Mononuclear cell (primary cell): ENCODE measurements around the gene IP6K1. TPM values are rescaled to one million over a fixed set of nuclear protein-coding genes. Genes with fewer than 3 reads are reported as not detected.
"Not testable (repeated sequence)": the region's sequence is repeated elsewhere in the genome, so short reads cannot be mapped to it uniquely, and the experiment has no call there.

Experiments
- H3K27me3 ChIP-seq: 2 replicates; pipeline ENCODE4 v1.6.0; 2011; ENCODE audit warnings: low read length, control low read depth; ENCODE audit not compliant: insufficient read depth
- H3K4me1 ChIP-seq: 2 replicates; pipeline ENCODE4 v1.5.1; 2011; ENCODE audit warnings: mild to moderate bottlenecking, low read length, control low read depth; ENCODE audit not compliant: insufficient read depth
- H3K4me3 ChIP-seq: 2 replicates; pipeline ENCODE4 v1.5.1; 2011; ENCODE audit warnings: mild to moderate bottlenecking, low read length, moderate library complexity
- H3K9me3 ChIP-seq: 2 replicates; pipeline ENCODE4 v1.5.1; 2011; ENCODE audit warnings: low read depth, mild to moderate bottlenecking, control low read depth, low read length
- total RNA-seq: library from RNA; depleted of rRNA; stranded (reverse); fragments of >200 nt; gene quantifications from one replicate; pipeline ENCODE4 v1.2.3, GENCODE V29; 2012

IP6K1 gene
- total RNA-seq, 1 donor: 31.7 TPM

- Histone ChIP-seq H3K9me3 (no peaks in the 10 kb centered on the region), H3K4me1 (no peaks in the 10 kb centered on the region), H3K27me3 (no peaks in the 10 kb centered on the region), H3K4me3 (no peak overlapping the region)
These were observed 80.9 kb downstream of the IP6K1 start for GRCh38 chr3:49705390-49705960.

- Histone ChIP-seq H3K4me1 (no peaks in the 10 kb centered on the region), H3K9me3 (no peaks in the 10 kb centered on the region), H3K27me3 (no peaks in the 10 kb centered on the region), H3K4me3 (no peak overlapping the region)
These were observed 81.7 kb downstream of the IP6K1 start for GRCh38 chr3:49704629-49705028.

DNA sequence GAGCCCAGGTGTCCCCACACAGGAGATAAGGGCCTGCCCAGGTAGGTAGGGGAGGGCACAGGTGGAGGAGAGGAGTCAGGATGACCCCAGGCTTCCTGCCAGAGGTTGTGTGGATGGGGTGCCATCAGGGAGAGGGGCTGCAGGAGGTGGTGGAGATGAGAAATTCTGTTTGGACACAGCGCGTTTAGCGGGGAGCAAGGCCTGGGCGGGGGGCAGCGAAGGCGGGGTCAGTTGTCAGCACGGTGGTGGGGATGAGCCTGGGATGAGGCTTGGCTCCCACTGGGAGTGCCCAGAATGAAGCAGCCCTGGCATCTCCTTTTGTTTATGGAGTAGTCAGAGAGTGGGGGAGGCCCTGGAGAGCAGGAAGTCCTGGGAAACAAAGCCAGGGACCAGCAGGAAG is 82.4 kb downstream of the IP6K1 start:
- Histone ChIP-seq H3K4me3 (no peak overlapping the region), H3K9me3 (no peaks in the 10 kb centered on the region), H3K4me1 (no peaks in the 10 kb centered on the region), H3K27me3 (no peaks in the 10 kb centered on the region)

DNA sequence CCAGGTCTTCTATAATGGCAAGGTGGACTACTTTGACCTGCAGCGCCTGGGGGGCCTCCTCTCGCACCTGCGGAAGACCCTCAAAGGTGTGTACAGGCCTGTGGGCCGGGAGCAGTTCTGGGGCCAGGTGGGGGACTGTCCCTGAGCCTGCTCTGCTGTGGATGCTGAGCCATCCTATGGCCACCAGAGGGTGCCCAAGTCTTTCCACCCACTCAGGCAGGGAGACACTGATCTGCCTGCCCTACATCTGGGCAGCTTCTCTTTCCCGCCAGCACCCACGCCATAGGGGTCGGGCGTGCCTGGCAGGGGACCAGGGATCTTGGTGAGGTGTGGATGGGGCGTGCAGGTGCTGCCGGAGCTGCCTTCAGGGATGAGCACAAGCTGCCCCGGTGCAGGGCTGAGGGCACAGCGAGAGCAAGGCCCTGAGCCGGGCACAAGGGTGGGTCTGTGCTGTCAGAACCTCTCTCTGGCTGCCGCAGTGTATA is 82.9 kb downstream of the IP6K1 start:
- no peaks in the 10 kb centered on the region for H3K27me3 ChIP-seq
- H3K4me3 ChIP-seq: no peak overlapping the region
- H3K4me1 ChIP-seq: no peaks in the 10 kb centered on the region
- H3K9me3 ChIP-seq: no peaks in the 10 kb centered on the region

- Histone ChIP-seq H3K27me3 (no peaks in the 10 kb centered on the region), H3K4me1 (no peaks in the 10 kb centered on the region), H3K4me3 (no peak overlapping the region), H3K9me3 (no peaks in the 10 kb centered on the region)
These were observed 83.7 kb downstream of the IP6K1 start for GRCh38 chr3:49702672-49703071.

GRCh38 chr3:49701388-49702077 is 84.8 kb downstream of the IP6K1 start:
- no peaks in the 10 kb centered on the region for H3K27me3 ChIP-seq
- no peaks in the 10 kb centered on the region for H3K4me1 ChIP-seq
- no peaks in the 10 kb centered on the region for H3K9me3 ChIP-seq
- H3K4me3 ChIP-seq: no peak overlapping the region

DNA sequence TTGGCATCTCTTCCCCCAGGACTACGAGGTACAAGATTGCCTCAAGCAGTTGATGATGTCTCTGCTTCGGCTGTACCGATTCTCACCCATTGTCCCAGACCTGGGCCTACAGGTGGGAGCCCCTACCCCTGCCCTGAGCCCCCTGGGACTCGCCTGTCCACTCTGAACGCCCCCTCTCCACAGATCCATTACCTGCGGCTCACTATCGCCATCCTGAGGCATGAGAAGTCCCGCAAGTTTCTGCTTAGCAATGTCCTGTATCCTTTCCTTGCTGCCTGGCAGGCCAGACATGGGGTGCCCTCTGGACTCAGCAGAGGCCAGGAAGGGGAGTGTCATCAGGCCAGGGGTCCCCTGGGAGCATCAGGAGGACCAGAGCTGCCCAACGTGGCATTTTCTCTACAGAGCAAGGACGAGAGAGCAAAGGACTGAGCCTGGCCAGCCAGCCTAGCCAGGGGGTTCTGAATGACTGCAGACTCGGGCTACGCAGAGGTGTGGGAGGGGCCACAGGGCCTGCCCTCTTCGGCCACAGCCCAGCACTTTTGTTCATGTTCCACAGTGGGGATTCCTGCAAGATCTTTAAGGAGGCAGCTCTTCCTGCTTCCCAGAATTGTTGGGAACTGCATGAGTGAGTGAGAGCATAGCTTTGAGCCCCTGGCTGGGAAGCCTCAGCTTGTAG is 85.8 kb downstream of the IP6K1 start:
- no peaks in the 10 kb centered on the region for H3K9me3 ChIP-seq
- H3K4me3 ChIP-seq: no peak overlapping the region
- H3K4me1 ChIP-seq: no peaks in the 10 kb centered on the region
- H3K27me3 ChIP-seq: no peaks in the 10 kb centered on the region

- Histone ChIP-seq H3K4me1 (no peaks in the 10 kb centered on the region), H3K27me3 (no peaks in the 10 kb centered on the region), H3K9me3 (no peaks in the 10 kb centered on the region), H3K4me3 (no peak overlapping the region)
These were observed 86.3 kb downstream of the IP6K1 start for GRCh38 chr3:49700014-49700413.

- Histone ChIP-seq H3K9me3 (no peaks in the 10 kb centered on the region), H3K27me3 (no peaks in the 10 kb centered on the region), H3K4me1 (no peaks in the 10 kb centered on the region), H3K4me3 (no peak overlapping the region)
These were observed 86.9 kb downstream of the IP6K1 start for GRCh38 chr3:49699281-49699979.

GRCh38 chr3:49695350-49696015 is 90.9 kb downstream of the IP6K1 start:
- H3K4me1 ChIP-seq: peaks cover 12% of the 10 kb centered on the region
- not testable (repeated sequence) for H3K27me3 ChIP-seq, H3K9me3 ChIP-seq, H3K4me3 ChIP-seq

DNA sequence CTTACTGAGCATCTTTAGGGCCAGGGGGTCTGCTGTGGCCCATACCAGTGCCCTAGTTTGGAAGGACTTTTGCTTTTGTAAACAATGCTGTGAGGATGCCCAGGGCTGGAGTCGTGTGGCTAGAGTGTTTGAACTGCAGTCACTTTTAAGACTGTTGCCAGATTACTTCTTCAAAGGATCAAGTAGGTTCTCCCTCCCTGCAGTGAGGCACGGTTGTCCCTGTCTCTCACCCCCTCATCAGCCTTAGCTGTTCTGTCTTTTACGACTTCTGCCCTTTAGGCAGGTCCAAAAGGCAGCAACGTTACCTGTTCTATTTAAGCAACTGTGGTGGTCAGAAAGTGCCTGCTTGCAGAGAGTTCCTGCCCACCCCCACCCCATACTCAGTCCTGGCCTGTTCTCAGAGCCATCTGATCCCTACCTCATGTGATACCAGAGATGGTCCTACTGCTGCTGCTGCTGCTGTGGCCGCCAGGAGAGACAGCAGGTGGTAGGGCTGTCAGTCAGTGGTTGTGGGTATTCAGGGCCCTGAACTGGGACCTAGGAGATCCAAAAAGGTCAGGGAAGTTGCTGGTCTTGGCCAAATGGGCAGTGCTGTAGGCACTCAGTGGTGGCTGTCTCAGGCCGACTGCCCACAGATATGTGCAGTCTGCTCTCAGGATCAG is 91.8 kb downstream of the IP6K1 start:
- H3K9me3 ChIP-seq, H3K4me3 ChIP-seq, H3K27me3 ChIP-seq: not testable (repeated sequence)
- H3K4me1 ChIP-seq: peaks cover 19% of the 10 kb centered on the region

DNA sequence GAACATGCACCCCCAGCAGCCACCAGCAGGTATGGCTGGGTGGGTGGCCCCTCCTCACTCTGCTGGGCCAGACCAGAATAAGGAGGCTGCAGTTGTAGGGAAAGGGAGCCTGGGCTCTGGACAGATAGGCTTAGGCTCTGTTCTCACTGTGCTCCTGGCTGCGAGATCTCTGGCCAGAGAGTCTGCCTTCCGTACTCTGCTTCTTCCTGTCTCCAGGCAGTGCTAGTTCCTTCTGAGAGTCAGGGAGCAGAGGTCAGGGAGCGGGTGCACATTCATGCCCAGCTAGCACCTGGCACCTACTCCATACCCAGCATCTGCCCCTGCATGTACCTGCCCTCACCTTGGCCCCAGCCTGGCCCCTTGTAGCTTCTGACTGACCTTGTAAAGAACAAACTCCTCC is 94.9 kb downstream of the IP6K1 start:
- H3K4me3 ChIP-seq, H3K9me3 ChIP-seq, H3K27me3 ChIP-seq: not testable (repeated sequence)
- H3K4me1 ChIP-seq: peaks cover 31% of the 10 kb centered on the region

- not testable (repeated sequence) for H3K9me3 ChIP-seq, H3K27me3 ChIP-seq, H3K4me3 ChIP-seq
- H3K4me1 ChIP-seq: peaks cover 34% of the 10 kb centered on the region
These were observed 95.5 kb downstream of the IP6K1 start for GRCh38 chr3:49690856-49691255.

DNA sequence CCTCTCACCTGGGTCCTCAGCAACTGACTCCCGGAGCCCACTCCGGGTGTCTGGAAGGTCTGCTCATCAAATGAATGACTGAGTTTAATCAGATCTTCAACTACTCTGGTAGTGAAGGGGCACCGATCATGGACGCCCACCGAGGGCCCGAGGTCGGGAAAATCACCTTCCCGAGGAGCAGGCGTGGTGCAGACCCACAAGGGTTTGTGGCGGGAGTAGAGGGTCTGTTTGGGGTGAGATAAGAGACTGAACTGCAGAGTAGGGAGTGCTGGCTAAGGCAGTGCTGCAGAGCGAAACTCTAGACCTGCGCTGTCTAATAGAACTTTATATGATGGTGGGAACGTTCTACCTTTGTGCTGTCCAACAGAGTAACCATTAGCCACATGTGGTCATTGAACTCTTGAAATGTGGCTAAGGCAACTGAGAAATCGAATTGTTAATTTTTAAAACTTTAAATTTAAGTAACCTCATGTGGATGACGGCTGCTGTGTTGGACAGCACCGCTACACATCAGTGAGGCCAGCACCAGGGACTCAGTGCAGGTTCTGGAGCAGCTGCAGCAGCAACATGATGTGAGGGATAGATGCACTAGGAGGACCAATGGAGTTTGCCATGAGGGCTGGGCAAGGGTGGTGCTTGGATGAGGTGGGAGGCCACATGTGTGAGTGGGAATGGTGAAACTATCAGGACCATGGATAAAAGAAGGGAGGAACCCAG is 96.3 kb downstream of the IP6K1 start:
- not testable (repeated sequence) for H3K9me3 ChIP-seq, H3K27me3 ChIP-seq
- peak overlapping the region; percentile 95 for H3K4me3 ChIP-seq
- H3K4me1 ChIP-seq: peaks cover 34% of the 10 kb centered on the region
